ENCODE results near the gene CHD9.

Gene CHD9

DNA sequence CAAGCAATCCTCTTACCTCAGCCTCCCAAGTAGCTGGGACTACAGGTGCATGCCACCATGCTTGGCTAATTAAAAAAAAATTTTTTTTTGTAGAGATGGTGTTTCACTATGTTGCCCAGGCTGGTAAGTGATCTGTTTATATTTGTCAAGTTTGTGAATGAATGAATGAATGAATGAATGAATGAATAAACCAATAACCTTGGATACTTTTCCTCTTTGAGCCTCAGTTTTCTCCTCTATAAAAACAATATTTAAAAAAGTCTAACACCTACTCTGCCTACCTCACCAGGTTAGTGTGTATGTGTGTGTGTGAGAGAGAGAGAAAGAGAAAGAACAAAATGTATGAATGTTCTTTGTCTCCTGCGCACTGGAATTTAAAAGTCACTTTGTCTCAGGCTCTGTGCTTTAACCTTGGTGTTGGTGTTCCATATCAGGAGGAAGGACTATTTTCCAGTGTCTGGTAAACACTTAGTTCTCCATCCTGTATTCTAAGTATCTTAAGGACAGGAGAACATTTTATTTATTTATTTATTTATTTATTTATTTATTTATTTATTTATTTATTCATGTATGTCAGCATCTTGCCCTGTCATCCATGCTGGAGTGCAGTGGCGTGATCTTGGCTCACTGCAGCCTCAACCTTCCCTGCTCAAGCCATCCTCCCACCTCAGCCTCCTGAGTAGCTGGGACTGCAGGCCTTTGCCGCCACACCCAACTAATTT, 27.1 kb downstream of the CHD9 start:
- no peaks in the 10 kb centered on the region for H3K9me3 ChIP-seq (ENCODE audit: insufficient read depth, low read length)
- no peaks in the 10 kb centered on the region for H3K36me3 ChIP-seq (ENCODE audit: low read length)
- no peak overlapping the region for H3K4me2 ChIP-seq (ENCODE audit: low read depth, low read length, poor library complexity, severe bottlenecking)
- no peaks in the 10 kb centered on the region; the same call in 1 of the 2 replicates for H4K20me1 ChIP-seq (ENCODE audit: low read depth, low read length)
- no peak overlapping the region for H3K27ac ChIP-seq (ENCODE audit: low read depth, low read length)
- TF ChIP-seq, protein P1, sequence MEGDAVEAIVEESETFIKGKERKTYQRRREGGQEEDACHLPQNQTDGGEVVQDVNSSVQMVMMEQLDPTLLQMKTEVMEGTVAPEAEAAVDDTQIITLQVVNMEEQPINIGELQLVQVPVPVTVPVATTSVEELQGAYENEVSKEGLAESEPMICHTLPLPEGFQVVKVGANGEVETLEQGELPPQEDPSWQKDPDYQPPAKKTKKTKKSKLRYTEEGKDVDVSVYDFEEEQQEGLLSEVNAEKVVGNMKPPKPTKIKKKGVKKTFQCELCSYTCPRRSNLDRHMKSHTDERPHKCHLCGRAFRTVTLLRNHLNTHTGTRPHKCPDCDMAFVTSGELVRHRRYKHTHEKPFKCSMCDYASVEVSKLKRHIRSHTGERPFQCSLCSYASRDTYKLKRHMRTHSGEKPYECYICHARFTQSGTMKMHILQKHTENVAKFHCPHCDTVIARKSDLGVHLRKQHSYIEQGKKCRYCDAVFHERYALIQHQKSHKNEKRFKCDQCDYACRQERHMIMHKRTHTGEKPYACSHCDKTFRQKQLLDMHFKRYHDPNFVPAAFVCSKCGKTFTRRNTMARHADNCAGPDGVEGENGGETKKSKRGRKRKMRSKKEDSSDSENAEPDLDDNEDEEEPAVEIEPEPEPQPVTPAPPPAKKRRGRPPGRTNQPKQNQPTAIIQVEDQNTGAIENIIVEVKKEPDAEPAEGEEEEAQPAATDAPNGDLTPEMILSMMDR (IDR thresholded peaks at IDR 0.05; ENCODE audit: insufficient read depth, low read length, poor library complexity, severe bottlenecking), result no peak
- no peak for TF ChIP-seq EZH2phosphoT487 (conservative IDR thresholded peaks at IDR 0.05; ENCODE audit: low read length)
- no peaks in the 10 kb centered on the region for H3K9me2 ChIP-seq (replicated peaks; ENCODE audit: insufficient read depth, low read length)
- H3K9ac ChIP-seq (ENCODE audit: low read length), result no peak overlapping the region
- no peaks in the 10 kb centered on the region for H3K27me3 ChIP-seq (ENCODE audit: low read length)
- peaks cover 43% of the 10 kb centered on the region for H3K79me2 ChIP-seq (ENCODE audit: insufficient read depth, low read length)
- no peak overlapping the region for H3K4me3 ChIP-seq (ENCODE audit: insufficient read depth, low read length, poor library complexity, severe bottlenecking)
- no peaks in the 10 kb centered on the region for H3F3A ChIP-seq (ENCODE audit: insufficient read depth)
- no peak overlapping the region for H2AFZ ChIP-seq (ENCODE audit: low read depth, low read length, severe bottlenecking)

DNA sequence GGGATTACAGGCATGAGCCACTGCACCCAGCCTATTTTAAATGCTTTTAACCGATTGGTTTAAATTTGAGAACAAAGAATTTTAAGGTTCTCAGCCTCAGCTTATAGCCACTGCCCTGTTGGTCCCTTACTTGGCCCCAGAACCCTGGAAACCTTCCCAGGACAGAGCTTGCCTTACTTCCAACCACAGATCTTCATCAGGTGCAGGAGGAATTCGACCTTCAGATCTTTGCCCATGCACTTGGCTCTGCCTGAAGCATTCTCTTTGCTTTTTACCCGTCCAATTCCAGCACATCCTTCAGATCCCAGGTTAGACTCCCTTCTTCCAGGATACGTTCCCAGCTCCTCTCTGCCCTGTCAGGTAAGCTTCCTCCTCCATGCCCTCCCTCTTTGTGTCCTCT, 27.7 kb downstream of the CHD9 start:
- H3K36me3 ChIP-seq (ENCODE audit: low read length), result no peaks in the 10 kb centered on the region
- H3K4me3 ChIP-seq (ENCODE audit: insufficient read depth, low read length, poor library complexity, severe bottlenecking), result no peak overlapping the region
- H3K9me3 ChIP-seq (ENCODE audit: insufficient read depth, low read length), result no peaks in the 10 kb centered on the region
- H2AFZ ChIP-seq (ENCODE audit: low read depth, low read length, severe bottlenecking), result no peak overlapping the region
- no peak for TF ChIP-seq EZH2phosphoT487 (conservative IDR thresholded peaks at IDR 0.05; ENCODE audit: low read length)
- TF ChIP-seq, protein P1 (IDR thresholded peaks at IDR 0.05; ENCODE audit: insufficient read depth, low read length, poor library complexity, severe bottlenecking), result no peak
- no peak overlapping the region for H3K9ac ChIP-seq (ENCODE audit: low read length)
- H3K27me3 ChIP-seq (ENCODE audit: low read length), result no peaks in the 10 kb centered on the region
- H3K4me2 ChIP-seq (ENCODE audit: low read depth, low read length, poor library complexity, severe bottlenecking), result no peak overlapping the region
- no peak overlapping the region for H3K27ac ChIP-seq (ENCODE audit: low read depth, low read length)
- H4K20me1 ChIP-seq (ENCODE audit: low read depth, low read length), result no peaks in the 10 kb centered on the region; the same call in 1 of the 2 replicates
- H3F3A ChIP-seq (ENCODE audit: insufficient read depth), result no peaks in the 10 kb centered on the region
- no peaks in the 10 kb centered on the region for H3K9me2 ChIP-seq (replicated peaks; ENCODE audit: insufficient read depth, low read length)
- H3K79me2 ChIP-seq (ENCODE audit: insufficient read depth, low read length), result peaks cover 43% of the 10 kb centered on the region

DNA sequence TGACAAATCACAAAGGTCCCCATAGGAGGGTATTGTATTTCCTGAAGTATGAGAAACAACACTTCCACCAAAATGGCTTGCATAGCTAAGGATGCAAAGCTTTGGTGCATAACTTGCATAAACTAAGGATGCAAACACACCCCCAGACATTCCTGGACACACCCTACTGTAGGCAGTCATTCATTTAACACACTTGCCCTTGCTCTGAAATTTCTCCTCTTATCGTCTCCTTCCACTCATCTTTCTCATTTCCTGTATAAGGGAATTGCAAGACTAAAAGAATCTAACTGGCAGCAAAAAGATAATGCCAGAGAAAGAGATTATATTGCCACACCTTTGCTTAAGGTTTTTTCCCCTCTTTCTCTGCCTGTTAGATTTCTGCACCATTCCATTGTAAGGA, 28.3 kb downstream of the CHD9 start:
- no peak overlapping the region for H3K4me3 ChIP-seq (ENCODE audit: insufficient read depth, low read length, poor library complexity, severe bottlenecking)
- no peak for TF ChIP-seq EZH2phosphoT487 (conservative IDR thresholded peaks at IDR 0.05; ENCODE audit: low read length)
- TF ChIP-seq, protein P1 (IDR thresholded peaks at IDR 0.05; ENCODE audit: insufficient read depth, low read length, poor library complexity, severe bottlenecking), result no peak
- H2AFZ ChIP-seq (ENCODE audit: low read depth, low read length, severe bottlenecking), result no peak overlapping the region
- H3K9me3 ChIP-seq (ENCODE audit: insufficient read depth, low read length), result no peaks in the 10 kb centered on the region
- no peaks in the 10 kb centered on the region for H3K27me3 ChIP-seq (ENCODE audit: low read length)
- H3K36me3 ChIP-seq (ENCODE audit: low read length), result no peaks in the 10 kb centered on the region
- peaks cover 41% of the 10 kb centered on the region for H3K79me2 ChIP-seq (ENCODE audit: insufficient read depth, low read length)
- H4K20me1 ChIP-seq (ENCODE audit: low read depth, low read length), result no peaks in the 10 kb centered on the region; the same call in 1 of the 2 replicates
- H3K4me2 ChIP-seq (ENCODE audit: low read depth, low read length, poor library complexity, severe bottlenecking), result no peak overlapping the region
- H3K9ac ChIP-seq (ENCODE audit: low read length), result no peak overlapping the region
- H3K27ac ChIP-seq (ENCODE audit: low read depth, low read length), result no peak overlapping the region
- H3F3A ChIP-seq (ENCODE audit: insufficient read depth), result no peaks in the 10 kb centered on the region
- H3K9me2 ChIP-seq (replicated peaks; ENCODE audit: insufficient read depth, low read length), result no peaks in the 10 kb centered on the region
